HepG2 (cell line): ENCODE data around the gene RAD21L1.

Source experiments
- AGO2 ChIP-seq: fragments of 200-400 bp; formaldehyde crosslinking; optimal IDR thresholded peaks from 2 replicates; pipeline ENCODE3; 2017; ENCODE audit warnings: mild to moderate bottlenecking, low read depth, low read length, moderate library complexity
- CHD4 ChIP-seq: fragments of 200-600 bp; sonication (generic); IDR thresholded peaks from 2 replicates; pipeline ENCODE4 v1.7.0; 2017; ENCODE audit warnings: mild to moderate bottlenecking, low read length, borderline replicate concordance
- ELF4 ChIP-seq: sonication (generic); formaldehyde crosslinking; IDR thresholded peaks from 2 replicates; pipeline ENCODE4 v1.5.0; 2020; ENCODE audit warnings: missing genetic modification reagents, mild to moderate bottlenecking, moderate library complexity, borderline replicate concordance
- ZNF629 ChIP-seq: sonication (generic); formaldehyde crosslinking; conservative IDR thresholded peaks from 2 replicates; pipeline ENCODE4 v1.5.0; 2020; ENCODE audit warnings: missing genetic modification reagents

DNA sequence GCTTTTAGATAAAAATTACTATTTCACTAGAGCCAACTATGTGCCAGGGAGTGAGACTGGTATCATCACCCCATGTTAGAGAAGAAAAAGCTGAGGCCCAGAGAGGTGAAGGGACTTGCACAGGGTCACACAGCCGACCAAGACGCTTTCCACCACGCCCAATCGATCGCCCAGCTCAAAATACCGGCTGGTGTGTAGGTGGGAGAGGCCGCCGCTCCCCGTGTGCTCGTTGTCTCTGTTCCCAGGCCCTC lies 40.0 kb downstream of the RAD21L1 start:
- TF ChIP-seq ELF4 (CRISPR knock-in tag) = no peak
- TF ChIP-seq CHD4 = no peak
- TF ChIP-seq ZNF629 (CRISPR knock-in tag) = no peak
- no peak for TF ChIP-seq AGO2
